HG03095 (cell line): ENCODE data around the gene FOXD4.
"Not testable (repeated sequence)": the region's sequence is repeated elsewhere in the genome, so short reads cannot be mapped to it uniquely, and the experiment has no call there.

Experiments
- ATAC-seq: cut with Tn5 transposase; IDR thresholded peaks from one replicate; pipeline ENCODE4 v1.9.1; 2021; ENCODE audit warnings: moderate library complexity; ENCODE audit not compliant: unreplicated experiment

The FOXD4 gene

GRCh38 chr9:94323-94722 lies 23.9 kb downstream of the FOXD4 start:
- not testable (repeated sequence) for ATAC-seq

GRCh38 chr9:93909-94308 lies 24.3 kb downstream of the FOXD4 start:
- ATAC-seq, result not testable (repeated sequence)

GRCh38 chr9:90851-91250 lies 27.4 kb downstream of the FOXD4 start:
- ATAC-seq, result not testable (repeated sequence)

- not testable (repeated sequence) for ATAC-seq
Observed at GRCh38 chr9:88396-89037, 29.7 kb downstream of the FOXD4 start.

GRCh38 chr9:87860-88259 lies 30.4 kb downstream of the FOXD4 start:
- not testable (repeated sequence) for ATAC-seq

- ATAC-seq, result not testable (repeated sequence)
Observed at GRCh38 chr9:87105-87504, 31.1 kb downstream of the FOXD4 start.

GRCh38 chr9:86697-87096 lies 31.5 kb downstream of the FOXD4 start:
- not testable (repeated sequence) for ATAC-seq

- not testable (repeated sequence) for ATAC-seq
Observed at GRCh38 chr9:82932-83689, 35.1 kb downstream of the FOXD4 start.

- not testable (repeated sequence) for ATAC-seq
Observed at GRCh38 chr9:78333-78732, 39.9 kb downstream of the FOXD4 start.

- ATAC-seq, result not testable (repeated sequence)
Observed at GRCh38 chr9:76389-76788, 41.8 kb downstream of the FOXD4 start.

- not testable (repeated sequence) for ATAC-seq
Observed at GRCh38 chr9:73900-74525, 44.2 kb downstream of the FOXD4 start.

GRCh38 chr9:73076-73899 lies 44.9 kb downstream of the FOXD4 start:
- not testable (repeated sequence) for ATAC-seq
